Measurements from ENCODE around the gene CNGA1. TPM values are rescaled to one million over a fixed set of nuclear protein-coding genes. Genes with fewer than 3 reads are reported as not detected.

CNGA1 gene
- total RNA-seq, 3 donors from 2014 or later, result 1.9 to 5.1 (median 2.3) TPM

GRCh38 chr4:48051078-48051477, 34.6 kb upstream of the CNGA1 start:
- Histone ChIP-seq H3K4me1 (no peaks in the 10 kb centered on the region), H3K27ac (no peak overlapping the region), H3K27me3 (no peaks in the 10 kb centered on the region), H3K36me3 (no peaks in the 10 kb centered on the region), H3K4me3 (no peak overlapping the region), H3K9me3 (no peaks in the 10 kb centered on the region)
- no peak for TF ChIP-seq POLR2A (IDR thresholded peaks at IDR 0.05)
- TF ChIP-seq POLR2AphosphoS5 (IDR thresholded peaks at IDR 0.05), result no peak
- TF ChIP-seq CTCF (IDR thresholded peaks at IDR 0.05), result no peak
- no peak for DNase-seq (ENCODE audit: low spot score in 2 of 2)
- intact Hi-C loops (cut with DNase I; ENCODE audit: low total_unique reads), result loop anchor here (10.0 kb wide), 1 partner anchor 706 kb away; no protein-coding TSS in a partner anchor

- Histone ChIP-seq H3K4me3 (no peak overlapping the region), H3K27me3 (peaks cover 0 to 5% of the 10 kb centered on the region in 2 donors), H3K4me1 (no peaks in the 10 kb centered on the region), H3K27ac (no peak overlapping the region), H3K9me3 (no peaks in the 10 kb centered on the region), H3K36me3 (no peaks in the 10 kb centered on the region)
- DNase-seq (ENCODE audit: low spot score in 2 of 2), result no peak
- intact Hi-C loops (cut with DNase I; ENCODE audit: low total_unique reads), result no loop called here
- TF ChIP-seq CTCF (IDR thresholded peaks at IDR 0.05) (no peak), POLR2A (IDR thresholded peaks at IDR 0.05) (no peak), POLR2AphosphoS5 (IDR thresholded peaks at IDR 0.05) (no peak)
Observed at GRCh38 chr4:48049483-48049882, 33.0 kb upstream of the CNGA1 start.

- no peak for DNase-seq (ENCODE audit: low spot score in 2 of 2)
- no peak overlapping the region for H3K27ac ChIP-seq
- H3K4me3 ChIP-seq, result no peak overlapping the region
- intact Hi-C loops (cut with DNase I; ENCODE audit: low total_unique reads), result no loop called here
- TF ChIP-seq CTCF (IDR thresholded peaks at IDR 0.05) (no peak), POLR2AphosphoS5 (IDR thresholded peaks at IDR 0.05) (no peak), POLR2A (IDR thresholded peaks at IDR 0.05) (no peak)
- H3K9me3 ChIP-seq, result no peaks in the 10 kb centered on the region
- no peaks in the 10 kb centered on the region for H3K36me3 ChIP-seq
- H3K27me3 ChIP-seq, result peaks cover 0 to 5% of the 10 kb centered on the region in 2 donors
- no peaks in the 10 kb centered on the region for H3K4me1 ChIP-seq
Observed at GRCh38 chr4:48047896-48048295, 31.4 kb upstream of the CNGA1 start.

GRCh38 chr4:48047421-48047844, 31.0 kb upstream of the CNGA1 start:
- Histone ChIP-seq H3K27me3 (peaks cover 0 to 5% of the 10 kb centered on the region in 2 donors), H3K4me3 (no peak overlapping the region), H3K36me3 (no peaks in the 10 kb centered on the region), H3K4me1 (no peaks in the 10 kb centered on the region), H3K27ac (no peak overlapping the region), H3K9me3 (no peaks in the 10 kb centered on the region)
- TF ChIP-seq POLR2A (IDR thresholded peaks at IDR 0.05), result no peak
- TF ChIP-seq POLR2AphosphoS5 (IDR thresholded peaks at IDR 0.05), result no peak
- no peak for TF ChIP-seq CTCF (IDR thresholded peaks at IDR 0.05)
- DNase-seq (ENCODE audit: low spot score in 2 of 2), result no peak
- intact Hi-C loops (cut with DNase I; ENCODE audit: low total_unique reads), result no loop called here

GRCh38 chr4:48046059-48046458, 29.6 kb upstream of the CNGA1 start:
- intact Hi-C loops (cut with DNase I; ENCODE audit: low total_unique reads), result no loop called here
- Histone ChIP-seq H3K4me3 (no peak overlapping the region), H3K4me1 (no peaks in the 10 kb centered on the region), H3K27me3 (peaks cover 0 to 5% of the 10 kb centered on the region in 2 donors), H3K9me3 (no peaks in the 10 kb centered on the region), H3K27ac (no peak overlapping the region), H3K36me3 (no peaks in the 10 kb centered on the region)
- TF ChIP-seq CTCF (IDR thresholded peaks at IDR 0.05) (no peak), POLR2A (IDR thresholded peaks at IDR 0.05) (no peak), POLR2AphosphoS5 (IDR thresholded peaks at IDR 0.05) (no peak)
- DNase-seq (ENCODE audit: low spot score in 2 of 2), result no peak
